Skeletal muscle satellite cell (primary cell): ENCODE measurements around the gene AFF3. TPM values are rescaled to one million over a fixed set of nuclear protein-coding genes. Genes with fewer than 3 reads are reported as not detected.

Experiments
- H3K27me3 ChIP-seq: 2 replicates; pipeline ENCODE4 v1.7.0; 2013; ENCODE audit warnings: low read length; ENCODE audit not compliant: control insufficient read depth, insufficient read depth
- H3K36me3 ChIP-seq: 2 replicates; pipeline ENCODE4 v1.7.0; 2013; ENCODE audit warnings: mild to moderate bottlenecking, control low read depth, low read length; ENCODE audit not compliant: insufficient read depth
- H3K4me1 ChIP-seq: 2 replicates; pipeline ENCODE4 v1.7.0; 2013; ENCODE audit warnings: low read length; ENCODE audit not compliant: control insufficient read depth, insufficient read depth
- H3K4me2 ChIP-seq: 2 replicates; pipeline ENCODE4 v1.7.0; 2013; ENCODE audit warnings: mild to moderate bottlenecking, low read length
- H3K4me3 ChIP-seq: 2 replicates; pipeline ENCODE4 v1.7.0; 2013; ENCODE audit warnings: low read length
- H3K9ac ChIP-seq: 2 replicates; pipeline ENCODE4 v1.7.0; 2013; ENCODE audit warnings: mild to moderate bottlenecking, low read depth, low read length, moderate library complexity
- H3K9me3 ChIP-seq: replicated peaks from 2 replicates; pipeline ENCODE4 v1.7.0; 2013; ENCODE audit warnings: mild to moderate bottlenecking, control low read depth, low read length
- total RNA-seq: library from RNA; depleted of rRNA; stranded (reverse); fragments of >200 nt; gene quantifications from 2 replicates; pipeline ENCODE4 v1.2.3, GENCODE V29; 2012; rRNA removed

AFF3 gene, protein sequence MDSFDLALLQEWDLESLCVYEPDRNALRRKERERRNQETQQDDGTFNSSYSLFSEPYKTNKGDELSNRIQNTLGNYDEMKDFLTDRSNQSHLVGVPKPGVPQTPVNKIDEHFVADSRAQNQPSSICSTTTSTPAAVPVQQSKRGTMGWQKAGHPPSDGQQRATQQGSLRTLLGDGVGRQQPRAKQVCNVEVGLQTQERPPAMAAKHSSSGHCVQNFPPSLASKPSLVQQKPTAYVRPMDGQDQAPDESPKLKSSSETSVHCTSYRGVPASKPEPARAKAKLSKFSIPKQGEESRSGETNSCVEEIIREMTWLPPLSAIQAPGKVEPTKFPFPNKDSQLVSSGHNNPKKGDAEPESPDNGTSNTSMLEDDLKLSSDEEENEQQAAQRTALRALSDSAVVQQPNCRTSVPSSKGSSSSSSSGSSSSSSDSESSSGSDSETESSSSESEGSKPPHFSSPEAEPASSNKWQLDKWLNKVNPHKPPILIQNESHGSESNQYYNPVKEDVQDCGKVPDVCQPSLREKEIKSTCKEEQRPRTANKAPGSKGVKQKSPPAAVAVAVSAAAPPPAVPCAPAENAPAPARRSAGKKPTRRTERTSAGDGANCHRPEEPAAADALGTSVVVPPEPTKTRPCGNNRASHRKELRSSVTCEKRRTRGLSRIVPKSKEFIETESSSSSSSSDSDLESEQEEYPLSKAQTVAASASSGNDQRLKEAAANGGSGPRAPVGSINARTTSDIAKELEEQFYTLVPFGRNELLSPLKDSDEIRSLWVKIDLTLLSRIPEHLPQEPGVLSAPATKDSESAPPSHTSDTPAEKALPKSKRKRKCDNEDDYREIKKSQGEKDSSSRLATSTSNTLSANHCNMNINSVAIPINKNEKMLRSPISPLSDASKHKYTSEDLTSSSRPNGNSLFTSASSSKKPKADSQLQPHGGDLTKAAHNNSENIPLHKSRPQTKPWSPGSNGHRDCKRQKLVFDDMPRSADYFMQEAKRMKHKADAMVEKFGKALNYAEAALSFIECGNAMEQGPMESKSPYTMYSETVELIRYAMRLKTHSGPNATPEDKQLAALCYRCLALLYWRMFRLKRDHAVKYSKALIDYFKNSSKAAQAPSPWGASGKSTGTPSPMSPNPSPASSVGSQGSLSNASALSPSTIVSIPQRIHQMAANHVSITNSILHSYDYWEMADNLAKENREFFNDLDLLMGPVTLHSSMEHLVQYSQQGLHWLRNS (N-terminal part only)
- total RNA-seq = 0.22 TPM in 1 of 2 replicates, not detected in the other

DNA sequence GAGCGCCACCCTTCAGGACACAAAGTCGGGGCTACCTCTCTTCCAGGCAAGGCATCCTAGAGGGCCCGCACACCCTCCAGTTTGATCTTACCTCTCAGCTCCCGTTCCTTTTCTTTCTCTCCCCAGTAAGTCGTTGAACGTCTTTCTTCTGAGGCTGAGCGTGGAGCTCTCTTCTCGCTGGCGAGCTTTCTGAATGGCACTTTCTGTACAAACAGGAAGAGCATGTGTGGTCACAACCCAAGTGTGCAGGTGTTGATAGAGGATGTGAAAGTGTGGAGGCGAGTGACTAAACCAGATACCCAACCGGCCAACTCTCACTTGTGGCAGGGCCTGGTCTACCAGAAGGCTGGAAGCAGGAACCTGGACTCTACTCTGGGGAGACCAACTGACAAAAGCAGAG is at the start of gene AFF3:
AFF3 (minus strand) TSS at position 198 of the 400 bp plus-strand sequence. CDS start 38,136 bp downstream, outside the sequence.
- Histone ChIP-seq H3K27me3 (no peaks in the 10 kb centered on the region), H3K9ac (no peak within 1 kb of the TSS), H3K4me2 (no peak within 1 kb of the TSS), H3K36me3 (no peaks in the 10 kb centered on the region), H3K4me1 (no peaks in the 10 kb centered on the region), H3K4me3 (no peak within 1 kb of the TSS), H3K9me3 (no peaks in the 10 kb centered on the region)

DNA sequence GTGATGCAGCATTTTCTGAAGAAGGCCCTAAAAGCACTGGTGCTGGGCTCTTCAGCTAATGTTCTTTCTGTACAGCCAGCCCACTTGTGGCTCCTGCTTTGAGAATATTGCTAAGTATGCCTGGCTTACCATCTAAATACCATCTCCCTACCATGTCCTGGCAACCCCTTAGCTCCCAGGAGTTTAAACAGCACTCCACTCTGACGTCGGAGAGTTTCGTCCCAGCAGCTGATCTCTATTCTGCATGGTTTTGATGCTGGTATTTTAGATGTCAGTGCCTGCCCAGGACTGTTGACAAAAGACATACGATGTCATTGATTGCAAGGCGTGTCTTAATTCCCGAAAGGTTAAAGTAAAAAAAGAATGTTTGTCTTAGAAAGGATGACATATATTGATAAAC is 47.0 kb upstream of the AFF3 start:
- H3K9ac ChIP-seq = no peak overlapping the region
- no peaks in the 10 kb centered on the region for H3K9me3 ChIP-seq
- H3K4me1 ChIP-seq = no peaks in the 10 kb centered on the region
- no peak overlapping the region for H3K4me2 ChIP-seq
- H3K27me3 ChIP-seq = no peaks in the 10 kb centered on the region
- no peaks in the 10 kb centered on the region for H3K36me3 ChIP-seq
- no peak overlapping the region for H3K4me3 ChIP-seq

GRCh38 chr2:100188326-100188725 is 45.9 kb upstream of the AFF3 start:
- Histone ChIP-seq H3K9ac (no peak overlapping the region), H3K9me3 (no peaks in the 10 kb centered on the region), H3K4me2 (no peak overlapping the region), H3K4me3 (no peak overlapping the region), H3K4me1 (no peaks in the 10 kb centered on the region), H3K36me3 (no peaks in the 10 kb centered on the region), H3K27me3 (no peaks in the 10 kb centered on the region)

GRCh38 chr2:100186126-100186525 is 43.7 kb upstream of the AFF3 start:
- Histone ChIP-seq H3K27me3 (no peaks in the 10 kb centered on the region), H3K4me1 (no peaks in the 10 kb centered on the region), H3K4me3 (no peak overlapping the region), H3K9me3 (no peaks in the 10 kb centered on the region), H3K36me3 (no peaks in the 10 kb centered on the region), H3K9ac (no peak overlapping the region), H3K4me2 (no peak overlapping the region)

DNA sequence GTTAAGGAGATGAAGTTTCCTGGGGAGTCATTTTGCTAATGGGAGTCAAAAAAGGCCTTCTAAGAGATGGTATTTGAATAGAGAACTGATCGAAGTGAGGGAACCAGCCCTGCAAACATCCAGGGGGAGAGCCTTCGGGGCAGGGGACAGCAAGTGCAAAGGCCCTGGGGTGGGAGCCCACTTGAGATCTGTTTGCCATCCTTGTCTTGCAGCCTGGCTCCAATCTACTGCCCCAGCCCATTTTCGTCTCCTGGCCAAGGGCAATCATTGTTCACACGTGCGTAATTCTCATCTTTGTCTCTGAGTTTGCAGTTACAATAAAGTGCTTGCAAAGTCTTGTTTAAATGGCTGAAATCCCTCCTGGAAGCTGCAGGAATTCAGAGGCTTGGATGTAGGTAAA is 43.1 kb upstream of the AFF3 start:
- Histone ChIP-seq H3K4me2 (no peak overlapping the region), H3K9me3 (no peaks in the 10 kb centered on the region), H3K27me3 (no peaks in the 10 kb centered on the region), H3K4me1 (no peaks in the 10 kb centered on the region), H3K36me3 (no peaks in the 10 kb centered on the region), H3K9ac (no peak overlapping the region), H3K4me3 (no peak overlapping the region)

DNA sequence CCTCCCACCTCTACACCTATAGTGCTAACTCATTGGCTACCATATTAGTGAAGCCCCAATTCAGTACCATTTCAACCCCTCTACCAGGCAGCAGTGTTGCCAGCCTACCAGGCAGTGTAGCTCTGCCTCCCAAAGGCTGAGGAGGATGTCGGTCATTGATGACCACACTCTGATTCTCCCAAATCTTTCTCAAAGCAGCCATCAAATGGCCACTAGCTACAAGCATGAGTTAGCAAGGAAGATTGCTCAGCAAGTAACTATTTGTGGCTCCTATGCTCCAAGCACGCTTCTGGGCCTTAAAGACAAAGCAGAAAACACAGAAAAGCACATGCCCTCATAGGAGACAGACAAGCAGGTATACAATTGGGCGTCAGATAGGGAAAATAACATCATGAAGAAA is 42.7 kb upstream of the AFF3 start:
- Histone ChIP-seq H3K4me2 (no peak overlapping the region), H3K9me3 (no peaks in the 10 kb centered on the region), H3K27me3 (no peaks in the 10 kb centered on the region), H3K36me3 (no peaks in the 10 kb centered on the region), H3K4me1 (no peaks in the 10 kb centered on the region), H3K9ac (no peak overlapping the region), H3K4me3 (no peak overlapping the region)

DNA sequence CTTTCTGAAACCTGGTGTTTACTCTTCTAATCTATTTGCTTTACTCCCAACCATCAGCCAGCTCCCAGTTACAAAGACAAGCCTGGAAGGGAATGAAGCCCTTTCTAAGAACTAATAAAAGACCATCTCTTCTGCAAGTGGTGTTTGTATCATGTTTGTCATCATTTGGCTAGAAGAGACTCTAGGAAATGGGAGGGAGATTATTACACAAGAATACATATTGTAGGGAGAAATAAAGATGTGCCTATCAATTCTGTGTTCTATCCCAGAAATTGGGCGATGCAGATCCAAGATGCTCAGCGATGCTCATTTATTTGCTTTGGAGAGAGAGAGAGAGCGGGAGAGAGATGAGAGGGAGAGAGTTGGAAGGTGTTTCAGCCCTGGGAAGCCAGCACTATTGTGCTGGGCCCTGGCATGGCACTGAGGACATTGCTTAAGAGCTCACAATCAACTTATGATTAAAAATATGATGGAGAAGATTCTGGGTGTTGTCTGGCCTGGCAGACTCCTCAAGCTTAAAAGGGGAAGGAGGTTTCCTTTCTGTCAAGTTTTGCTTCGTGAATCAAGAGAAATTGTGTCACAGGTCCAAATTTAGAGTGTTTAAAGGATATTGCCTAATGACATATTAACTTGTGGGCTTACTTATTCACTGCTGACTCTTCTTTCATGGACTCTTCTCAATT is 41.8 kb upstream of the AFF3 start:
- H3K4me3 ChIP-seq = no peak overlapping the region
- no peak overlapping the region for H3K4me2 ChIP-seq
- no peak overlapping the region for H3K9ac ChIP-seq
- H3K9me3 ChIP-seq = no peaks in the 10 kb centered on the region
- no peaks in the 10 kb centered on the region for H3K36me3 ChIP-seq
- no peaks in the 10 kb centered on the region for H3K27me3 ChIP-seq
- no peaks in the 10 kb centered on the region for H3K4me1 ChIP-seq

- no peaks in the 10 kb centered on the region for H3K27me3 ChIP-seq
- no peaks in the 10 kb centered on the region for H3K4me1 ChIP-seq
- no peak overlapping the region for H3K9ac ChIP-seq
- H3K4me3 ChIP-seq = no peak overlapping the region
- no peaks in the 10 kb centered on the region for H3K9me3 ChIP-seq
- H3K4me2 ChIP-seq = no peak overlapping the region
- no peaks in the 10 kb centered on the region for H3K36me3 ChIP-seq
Measured at GRCh38 chr2:100182494-100183361, 40.3 kb upstream of the AFF3 start.

- Histone ChIP-seq H3K9ac (no peak overlapping the region), H3K9me3 (no peaks in the 10 kb centered on the region), H3K36me3 (no peaks in the 10 kb centered on the region), H3K27me3 (no peaks in the 10 kb centered on the region), H3K4me1 (no peaks in the 10 kb centered on the region), H3K4me3 (no peak overlapping the region), H3K4me2 (no peak overlapping the region)
Measured at GRCh38 chr2:100180503-100180902, 38.1 kb upstream of the AFF3 start.

DNA sequence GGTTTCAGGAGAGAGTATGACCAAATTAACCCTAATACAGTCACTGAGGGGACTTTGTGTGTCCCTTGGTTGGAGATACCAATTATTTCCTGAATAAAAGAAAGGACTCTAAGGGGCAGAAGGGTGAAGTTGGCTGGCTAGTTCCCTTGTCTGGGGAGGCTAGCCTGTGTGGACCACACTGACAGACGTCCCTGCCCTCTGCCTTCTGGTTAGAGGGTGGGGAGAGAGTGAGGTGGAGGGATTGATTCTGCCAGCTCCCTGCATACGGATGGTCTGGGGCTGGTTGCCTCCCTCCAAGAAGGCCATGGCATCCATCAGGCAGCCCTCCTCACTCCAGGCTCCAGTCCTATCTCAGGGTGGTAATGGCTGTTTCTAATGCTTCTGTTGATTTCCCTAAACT is 37.4 kb upstream of the AFF3 start:
- Histone ChIP-seq H3K4me2 (no peak overlapping the region), H3K9ac (no peak overlapping the region), H3K4me3 (no peak overlapping the region), H3K36me3 (no peaks in the 10 kb centered on the region), H3K27me3 (no peaks in the 10 kb centered on the region), H3K4me1 (no peaks in the 10 kb centered on the region), H3K9me3 (no peaks in the 10 kb centered on the region)
